A549 (cell line): ENCODE data around the gene ZNF273. TPM values are rescaled to one million over a fixed set of nuclear protein-coding genes. Genes with fewer than 3 reads are reported as not detected.

Experiments
- ATAC-seq, 2 experiments: fragments of 200-7000 bp in 1 of 2; fragments of >200 bp in 1 of 2; cut with Nextera tagmentation in 1 of 2; cut with Tn5 transposase in 1 of 2; 3 replicates each; pipeline versions ENCODE4 v1.8.0 to v1.9.1; 2018 to 2020; ENCODE audit warnings: mild to moderate bottlenecking in 1 of 2, moderate library complexity in 1 of 2
- CTCF ChIA-PET: fragments of 300-600 bp; sonication (Branson Sonifier 250); formaldehyde crosslinking; extraction: SDS; loops from one replicate; lab custom pipeline; 2021; ENCODE audit warnings: antibody characterized with exemption, inconsistent platforms; lab: Yijun Ruan, JAX
- POLR2A ChIA-PET: fragments of 350-600 bp; formaldehyde crosslinking; extraction: SDS; loops from one replicate; lab custom pipeline; 2021; ENCODE audit warnings: antibody characterized with exemption, inconsistent platforms; lab: Yijun Ruan, JAX
- DNase-seq, 2 experiments: peaks; one replicate each; pipeline versions ENCODE4 v3.0.0 to v3.0.0-alpha.2; 2011 to 2016; ENCODE audit warnings: low read depth in 1 of 2, low spot score in 1 of 2
- FAIRE-seq: peaks from 2 replicates; lab custom pipeline; 2011; peaks lifted over from hg19 to GRCh38; lab: Jason Lieb, UNC
- H3K27ac ChIP-seq, 2 experiments: fragments of >200 bp; sonication (Bioruptor Twin); formaldehyde crosslinking; 3 replicates each; pipeline ENCODE4 v1.5.1; 2016 to 2017
- H3K4me1 ChIP-seq: fragments of >200 bp; sonication (Bioruptor Twin); formaldehyde crosslinking; 3 replicates; pipeline ENCODE4 v1.6.1; 2016
- H3K4me2 ChIP-seq: fragments of >200 bp; sonication (Bioruptor Twin); formaldehyde crosslinking; 3 replicates; pipeline ENCODE4 v1.6.1; 2016
- H3K4me3 ChIP-seq: fragments of >200 bp; sonication (Bioruptor Twin); formaldehyde crosslinking; 3 replicates; pipeline ENCODE4 v1.5.1; 2016
- H3K9me3 ChIP-seq: fragments of >200 bp; sonication (Bioruptor Twin); formaldehyde crosslinking; 3 replicates; pipeline ENCODE4 v1.6.1; 2016
- BHLHE40 ChIP-seq: IDR thresholded peaks from 2 replicates; pipeline ENCODE4 v1.6.1; 2012; ENCODE audit warnings: low read depth, low read length, inconsistent platforms
- CBX2 ChIP-seq: fragments of 200-600 bp; sonication (generic); IDR thresholded peaks from 2 replicates; pipeline ENCODE4 v1.6.1; 2016; ENCODE audit warnings: low read depth, mild to moderate bottlenecking, borderline replicate concordance
- CHD4 ChIP-seq: fragments of 200-600 bp; sonication (generic); IDR thresholded peaks from 2 replicates; pipeline ENCODE4 v1.6.1; 2016; ENCODE audit warnings: antibody characterized with exemption, mild to moderate bottlenecking, borderline replicate concordance
- EHF ChIP-seq: fragments of 250-450 bp; sonication (Bioruptor Pico); IDR thresholded peaks from 2 replicates; pipeline ENCODE4 v1.5.0; 2020; ENCODE audit warnings: mild to moderate bottlenecking
- EHMT2 ChIP-seq: fragments of 200-600 bp; sonication (generic); IDR thresholded peaks from 2 replicates; pipeline ENCODE4 v1.6.1; 2016; ENCODE audit warnings: antibody characterized with exemption, low read depth, mild to moderate bottlenecking, moderate library complexity
- EP300 ChIP-seq, 2 experiments: fragments of >200 bp; sonication (Bioruptor Twin); formaldehyde crosslinking; IDR thresholded peaks; 2 replicates in 1 of 2; 3 replicates in 1 of 2; pipeline ENCODE4 v1.6.1; 2016 to 2017
- GATA3 ChIP-seq: IDR thresholded peaks from 2 replicates; pipeline ENCODE4 v1.6.1; 2012; ENCODE audit warnings: borderline replicate concordance
- JUN ChIP-seq, 2 experiments: fragments of >200 bp; sonication (Bioruptor Twin); formaldehyde crosslinking; IDR thresholded peaks; 2 replicates in 1 of 2; 3 replicates in 1 of 2; pipeline ENCODE4 v1.6.1; 2016 to 2017
- JUNB ChIP-seq: fragments of >200 bp; sonication (Bioruptor Twin); formaldehyde crosslinking; IDR thresholded peaks from 2 replicates; pipeline ENCODE4 v1.6.1; 2016
- MYC ChIP-seq: IDR thresholded peaks from 2 replicates; pipeline ENCODE4 v1.6.1; 2012; ENCODE audit warnings: mild to moderate bottlenecking, inconsistent platforms, low read length, improper control_type of control experiment, borderline replicate concordance
- NFE2L2 ChIP-seq: fragments of 150-350 bp; conservative IDR thresholded peaks from 2 replicates; pipeline ENCODE4 v1.6.1; 2014; ENCODE audit warnings: low read length
- PHF8 ChIP-seq: fragments of 200-600 bp; sonication (generic); IDR thresholded peaks from 2 replicates; pipeline ENCODE4 v1.6.1; 2016; ENCODE audit warnings: low read depth, mild to moderate bottlenecking, antibody characterized with exemption, moderate library complexity, borderline replicate concordance
- SREBF2 ChIP-seq: fragments of 450-650 bp; IDR thresholded peaks from 2 replicates; pipeline ENCODE4 v1.6.1; 2014; ENCODE audit warnings: mild to moderate bottlenecking, moderate library complexity
- TFCP2L1 ChIP-seq: fragments of 250-450 bp; sonication (Bioruptor Pico); IDR thresholded peaks from 2 replicates; pipeline ENCODE4 v1.5.0; 2021; ENCODE audit warnings: mild to moderate bottlenecking
- ZFP36 ChIP-seq: fragments of 450-650 bp; IDR thresholded peaks from 2 replicates; pipeline ENCODE4 v1.6.1; 2014; ENCODE audit warnings: borderline replicate concordance; ENCODE audit not compliant: partially characterized antibody
- ZNF302 ChIP-seq: fragments of 250-450 bp; sonication (Bioruptor Pico); IDR thresholded peaks from 2 replicates; pipeline ENCODE4 v1.9.0; 2021; ENCODE audit warnings: inconsistent platforms, mild to moderate bottlenecking, moderate library complexity
- WGBS: methylation state at CpG from one replicate; pipeline ENCODE4 v1.1.6; 2017; ENCODE audit errors: missing lambda C conversion rate; 5-methylcytosine and 5-hydroxymethylcytosine counted together
- polyA plus RNA-seq, 4 experiments: library from polyadenylated mRNA; depleted of rRNA in 3 of 4; stranded (reverse); fragments of >200 nt; fragmentation: RNase III in 1 of 4; extraction: RNeasy Plus Mini Kit Qiagen cat#74134 plus additional on column Dnase treatment in 1 of 4; gene quantifications; 2 replicates in 3 of 4; 3 replicates in 1 of 4; pipeline ENCODE4 v1.2.3, GENCODE V29; 2011 to 2017
- TF ChIP-seq, protein P1 (sequence below): IDR thresholded peaks from 2 replicates; pipeline ENCODE4 v1.6.1; 2012
- TF ChIP-seq, protein P2 (sequence below): fragments of 250-450 bp; sonication (Bioruptor Pico); IDR thresholded peaks from 2 replicates; pipeline ENCODE4 v1.5.0; 2020; ENCODE audit warnings: low read depth, mild to moderate bottlenecking, moderate library complexity
- TF ChIP-seq, protein P3 (sequence below): fragments of 250-450 bp; sonication (Bioruptor Pico); IDR thresholded peaks from 2 replicates; pipeline ENCODE4 v1.5.0; 2021; ENCODE audit warnings: mild to moderate bottlenecking, moderate library complexity, borderline replicate concordance
- TF ChIP-seq, protein P4 (sequence below): fragments of 200-600 bp; sonication (generic); IDR thresholded peaks from 2 replicates; pipeline ENCODE4 v1.6.1; 2016; ENCODE audit warnings: antibody characterized with exemption, mild to moderate bottlenecking, moderate library complexity
- TF ChIP-seq, protein P5 (sequence below): fragments of >200 bp; sonication (Bioruptor Twin); formaldehyde crosslinking; IDR thresholded peaks from 3 replicates; pipeline ENCODE4 v1.5.1; 2016
- TF ChIP-seq, protein P6 (sequence below): fragments of 450-650 bp; IDR thresholded peaks from 2 replicates; pipeline ENCODE4 v1.6.1; 2014; ENCODE audit warnings: antibody characterized with exemption
- TF ChIP-seq, protein P7 (sequence below): fragments of 150-350 bp; IDR thresholded peaks from 2 replicates; pipeline ENCODE4 v1.6.1; 2014; ENCODE audit warnings: low read depth, mild to moderate bottlenecking, low read length

The ZNF273 gene
- polyA plus RNA-seq, 2 of the 4 experiments (the other 2 are of a cell fraction), result 3.1 to 5.2 TPM

DNA sequence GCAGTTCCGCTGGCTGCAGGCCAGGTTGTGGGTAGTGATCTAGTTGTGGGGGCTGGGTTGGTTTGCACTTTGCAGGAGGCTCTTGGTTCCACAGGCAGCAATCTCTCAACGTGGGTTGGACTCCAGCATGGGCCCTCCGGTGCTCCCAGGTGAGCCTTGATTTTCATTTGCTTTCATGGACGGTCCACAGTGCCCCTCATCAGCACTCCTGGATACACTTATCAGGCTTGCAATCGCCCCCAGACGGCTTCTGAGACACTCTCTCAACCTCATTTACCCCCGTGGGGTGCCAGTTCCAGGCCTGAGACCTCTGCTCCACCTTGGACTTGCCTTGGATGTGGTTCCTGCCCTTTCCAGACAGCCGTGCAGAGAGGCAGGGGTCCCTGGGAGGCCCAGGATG is 31.3 kb upstream of the ZNF273 start (continued):
- TF ChIP-seq, protein P1, sequence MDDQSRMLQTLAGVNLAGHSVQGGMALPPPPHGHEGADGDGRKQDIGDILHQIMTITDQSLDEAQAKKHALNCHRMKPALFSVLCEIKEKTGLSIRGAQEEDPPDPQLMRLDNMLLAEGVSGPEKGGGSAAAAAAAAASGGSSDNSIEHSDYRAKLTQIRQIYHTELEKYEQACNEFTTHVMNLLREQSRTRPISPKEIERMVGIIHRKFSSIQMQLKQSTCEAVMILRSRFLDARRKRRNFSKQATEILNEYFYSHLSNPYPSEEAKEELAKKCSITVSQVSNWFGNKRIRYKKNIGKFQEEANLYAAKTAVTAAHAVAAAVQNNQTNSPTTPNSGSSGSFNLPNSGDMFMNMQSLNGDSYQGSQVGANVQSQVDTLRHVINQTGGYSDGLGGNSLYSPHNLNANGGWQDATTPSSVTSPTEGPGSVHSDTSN, result no peak
- no peak for TF ChIP-seq NFE2L2

DNA sequence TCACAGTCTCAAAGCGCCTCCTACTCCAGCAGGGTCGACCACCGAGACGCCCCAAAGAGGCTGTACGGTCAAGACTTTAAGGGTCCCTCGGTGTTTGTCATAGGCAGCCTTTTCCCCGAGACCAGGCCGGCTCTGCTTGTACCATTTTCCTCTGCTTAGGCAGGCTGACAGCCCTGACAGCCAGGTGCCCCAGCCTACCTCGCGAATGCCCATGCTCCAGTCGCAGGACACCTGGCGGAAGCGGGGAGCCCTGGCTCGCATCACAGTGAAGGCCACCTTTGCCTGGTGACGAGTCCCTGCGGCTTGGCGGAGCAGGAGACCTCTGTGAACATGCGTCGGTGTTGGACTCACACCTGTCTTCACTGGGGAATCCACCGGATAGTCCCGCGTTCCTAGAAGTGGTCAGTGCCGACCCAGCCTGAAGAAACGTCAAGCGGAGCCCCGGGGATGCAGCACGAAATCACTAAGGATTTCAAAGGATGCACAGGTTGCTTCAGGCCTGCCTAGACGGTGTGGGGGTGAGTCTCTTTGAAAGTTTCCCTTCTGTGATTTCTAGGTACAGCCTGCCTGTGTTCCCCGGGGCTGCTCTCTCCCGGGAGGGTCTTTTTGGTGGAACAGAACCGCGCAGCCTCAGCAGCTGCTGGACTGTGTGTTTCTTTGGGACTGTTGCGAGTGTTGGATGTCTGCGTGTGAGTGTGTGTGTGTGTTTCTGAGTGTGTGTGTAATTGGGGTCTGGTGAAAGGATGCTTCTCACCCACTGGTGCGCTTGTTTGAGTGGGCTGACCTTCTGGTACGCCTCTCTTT is 30.5 kb upstream of the ZNF273 start:
- ATAC-seq, result no peak
- CTCF ChIA-PET, result no interaction called here
- no peaks in the 10 kb centered on the region for H3K4me1 ChIP-seq
- TF ChIP-seq ZFP36 (no peak), ZNF302 (CRISPR knock-in tag) (no peak), GATA3 (no peak), CBX2 (no peak), JUNB (no peak), TFCP2L1 (CRISPR knock-in tag) (no peak), MYC (no peak), EHF (CRISPR knock-in tag) (no peak), EP300 (IDR thresholded peaks at IDR 0.05) (no peak)
- TF ChIP-seq, protein P2, sequence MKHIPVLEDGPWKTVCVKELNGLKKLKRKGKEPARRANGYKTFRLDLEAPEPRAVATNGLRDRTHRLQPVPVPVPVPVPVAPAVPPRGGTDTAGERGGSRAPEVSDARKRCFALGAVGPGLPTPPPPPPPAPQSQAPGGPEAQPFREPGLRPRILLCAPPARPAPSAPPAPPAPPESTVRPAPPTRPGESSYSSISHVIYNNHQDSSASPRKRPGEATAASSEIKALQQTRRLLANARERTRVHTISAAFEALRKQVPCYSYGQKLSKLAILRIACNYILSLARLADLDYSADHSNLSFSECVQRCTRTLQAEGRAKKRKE (CRISPR knock-in tag), result no peak
- TF ChIP-seq, protein P3, sequence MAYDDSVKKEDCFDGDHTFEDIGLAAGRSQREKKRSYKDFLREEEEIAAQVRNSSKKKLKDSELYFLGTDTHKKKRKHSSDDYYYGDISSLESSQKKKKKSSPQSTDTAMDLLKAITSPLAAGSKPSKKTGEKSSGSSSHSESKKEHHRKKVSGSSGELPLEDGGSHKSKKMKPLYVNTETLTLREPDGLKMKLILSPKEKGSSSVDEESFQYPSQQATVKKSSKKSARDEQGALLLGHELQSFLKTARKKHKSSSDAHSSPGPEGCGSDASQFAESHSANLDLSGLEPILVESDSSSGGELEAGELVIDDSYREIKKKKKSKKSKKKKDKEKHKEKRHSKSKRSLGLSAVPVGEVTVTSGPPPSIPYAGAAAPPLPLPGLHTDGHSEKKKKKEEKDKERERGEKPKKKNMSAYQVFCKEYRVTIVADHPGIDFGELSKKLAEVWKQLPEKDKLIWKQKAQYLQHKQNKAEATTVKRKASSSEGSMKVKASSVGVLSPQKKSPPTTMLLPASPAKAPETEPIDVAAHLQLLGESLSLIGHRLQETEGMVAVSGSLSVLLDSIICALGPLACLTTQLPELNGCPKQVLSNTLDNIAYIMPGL (CRISPR knock-in tag), result no peak
- TF ChIP-seq, protein P4, sequence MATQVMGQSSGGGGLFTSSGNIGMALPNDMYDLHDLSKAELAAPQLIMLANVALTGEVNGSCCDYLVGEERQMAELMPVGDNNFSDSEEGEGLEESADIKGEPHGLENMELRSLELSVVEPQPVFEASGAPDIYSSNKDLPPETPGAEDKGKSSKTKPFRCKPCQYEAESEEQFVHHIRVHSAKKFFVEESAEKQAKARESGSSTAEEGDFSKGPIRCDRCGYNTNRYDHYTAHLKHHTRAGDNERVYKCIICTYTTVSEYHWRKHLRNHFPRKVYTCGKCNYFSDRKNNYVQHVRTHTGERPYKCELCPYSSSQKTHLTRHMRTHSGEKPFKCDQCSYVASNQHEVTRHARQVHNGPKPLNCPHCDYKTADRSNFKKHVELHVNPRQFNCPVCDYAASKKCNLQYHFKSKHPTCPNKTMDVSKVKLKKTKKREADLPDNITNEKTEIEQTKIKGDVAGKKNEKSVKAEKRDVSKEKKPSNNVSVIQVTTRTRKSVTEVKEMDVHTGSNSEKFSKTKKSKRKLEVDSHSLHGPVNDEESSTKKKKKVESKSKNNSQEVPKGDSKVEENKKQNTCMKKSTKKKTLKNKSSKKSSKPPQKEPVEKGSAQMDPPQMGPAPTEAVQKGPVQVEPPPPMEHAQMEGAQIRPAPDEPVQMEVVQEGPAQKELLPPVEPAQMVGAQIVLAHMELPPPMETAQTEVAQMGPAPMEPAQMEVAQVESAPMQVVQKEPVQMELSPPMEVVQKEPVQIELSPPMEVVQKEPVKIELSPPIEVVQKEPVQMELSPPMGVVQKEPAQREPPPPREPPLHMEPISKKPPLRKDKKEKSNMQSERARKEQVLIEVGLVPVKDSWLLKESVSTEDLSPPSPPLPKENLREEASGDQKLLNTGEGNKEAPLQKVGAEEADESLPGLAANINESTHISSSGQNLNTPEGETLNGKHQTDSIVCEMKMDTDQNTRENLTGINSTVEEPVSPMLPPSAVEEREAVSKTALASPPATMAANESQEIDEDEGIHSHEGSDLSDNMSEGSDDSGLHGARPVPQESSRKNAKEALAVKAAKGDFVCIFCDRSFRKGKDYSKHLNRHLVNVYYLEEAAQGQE, result no peak
- H3K27ac ChIP-seq, result no peak overlapping the region
- H3K4me3 ChIP-seq, result no peak overlapping the region
- H3K4me2 ChIP-seq, result no peak overlapping the region
- no peak for DNase-seq
- POLR2A ChIA-PET, result no interaction called here
- H3K9me3 ChIP-seq, result peaks cover 4% of the 10 kb centered on the region; the same call in 2 of the 3 replicates
- WGBS, result 37% methylated on average over 24 of the region's 36 CpGs
- FAIRE-seq, result no peak

DNA sequence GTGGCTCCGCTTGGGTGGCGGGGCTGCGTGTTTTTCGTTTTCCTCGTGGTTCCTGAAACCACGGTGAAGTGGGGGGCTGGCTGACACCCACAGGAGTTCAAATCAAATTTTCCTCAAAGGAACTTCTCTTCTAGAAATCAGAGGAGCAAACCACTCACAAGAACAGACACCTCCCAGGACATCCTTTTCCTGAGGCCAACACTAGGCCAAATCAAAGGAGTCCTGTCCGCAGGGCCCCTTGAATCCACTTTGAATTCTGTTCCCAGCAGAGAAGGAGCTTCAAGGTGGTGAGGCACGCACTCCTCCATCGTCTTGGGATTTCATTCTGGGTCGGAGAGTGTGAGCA is 29.9 kb upstream of the ZNF273 start:
- POLR2A ChIA-PET, result no interaction called here
- Histone ChIP-seq H3K9me3 (peaks cover 8% of the 10 kb centered on the region; the same call in 2 of the 3 replicates), H3K4me1 (no peaks in the 10 kb centered on the region), H3K27ac (no peak overlapping the region), H3K4me2 (no peak overlapping the region), H3K4me3 (no peak overlapping the region)
- DNase-seq, result no peak
- CTCF ChIA-PET, result no interaction called here
- WGBS, result 43% methylated on average over 10 of the region's 10 CpGs
- FAIRE-seq, result no peak
- ATAC-seq, result no peak
- no peak for TF ChIP-seq ZFP36
- no peak for TF ChIP-seq EHF (CRISPR knock-in tag)
- TF ChIP-seq GATA3, result no peak
- no peak for TF ChIP-seq EHMT2
- no peak for TF ChIP-seq CHD4
- TF ChIP-seq, protein P5, sequence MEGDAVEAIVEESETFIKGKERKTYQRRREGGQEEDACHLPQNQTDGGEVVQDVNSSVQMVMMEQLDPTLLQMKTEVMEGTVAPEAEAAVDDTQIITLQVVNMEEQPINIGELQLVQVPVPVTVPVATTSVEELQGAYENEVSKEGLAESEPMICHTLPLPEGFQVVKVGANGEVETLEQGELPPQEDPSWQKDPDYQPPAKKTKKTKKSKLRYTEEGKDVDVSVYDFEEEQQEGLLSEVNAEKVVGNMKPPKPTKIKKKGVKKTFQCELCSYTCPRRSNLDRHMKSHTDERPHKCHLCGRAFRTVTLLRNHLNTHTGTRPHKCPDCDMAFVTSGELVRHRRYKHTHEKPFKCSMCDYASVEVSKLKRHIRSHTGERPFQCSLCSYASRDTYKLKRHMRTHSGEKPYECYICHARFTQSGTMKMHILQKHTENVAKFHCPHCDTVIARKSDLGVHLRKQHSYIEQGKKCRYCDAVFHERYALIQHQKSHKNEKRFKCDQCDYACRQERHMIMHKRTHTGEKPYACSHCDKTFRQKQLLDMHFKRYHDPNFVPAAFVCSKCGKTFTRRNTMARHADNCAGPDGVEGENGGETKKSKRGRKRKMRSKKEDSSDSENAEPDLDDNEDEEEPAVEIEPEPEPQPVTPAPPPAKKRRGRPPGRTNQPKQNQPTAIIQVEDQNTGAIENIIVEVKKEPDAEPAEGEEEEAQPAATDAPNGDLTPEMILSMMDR, result no peak
- TF ChIP-seq SREBF2, result no peak
- TF ChIP-seq, protein P6, sequence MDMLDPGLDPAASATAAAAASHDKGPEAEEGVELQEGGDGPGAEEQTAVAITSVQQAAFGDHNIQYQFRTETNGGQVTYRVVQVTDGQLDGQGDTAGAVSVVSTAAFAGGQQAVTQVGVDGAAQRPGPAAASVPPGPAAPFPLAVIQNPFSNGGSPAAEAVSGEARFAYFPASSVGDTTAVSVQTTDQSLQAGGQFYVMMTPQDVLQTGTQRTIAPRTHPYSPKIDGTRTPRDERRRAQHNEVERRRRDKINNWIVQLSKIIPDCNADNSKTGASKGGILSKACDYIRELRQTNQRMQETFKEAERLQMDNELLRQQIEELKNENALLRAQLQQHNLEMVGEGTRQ, result no peak
- TF ChIP-seq, protein P7, sequence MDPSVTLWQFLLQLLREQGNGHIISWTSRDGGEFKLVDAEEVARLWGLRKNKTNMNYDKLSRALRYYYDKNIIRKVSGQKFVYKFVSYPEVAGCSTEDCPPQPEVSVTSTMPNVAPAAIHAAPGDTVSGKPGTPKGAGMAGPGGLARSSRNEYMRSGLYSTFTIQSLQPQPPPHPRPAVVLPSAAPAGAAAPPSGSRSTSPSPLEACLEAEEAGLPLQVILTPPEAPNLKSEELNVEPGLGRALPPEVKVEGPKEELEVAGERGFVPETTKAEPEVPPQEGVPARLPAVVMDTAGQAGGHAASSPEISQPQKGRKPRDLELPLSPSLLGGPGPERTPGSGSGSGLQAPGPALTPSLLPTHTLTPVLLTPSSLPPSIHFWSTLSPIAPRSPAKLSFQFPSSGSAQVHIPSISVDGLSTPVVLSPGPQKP, result no peak
- no peak for TF ChIP-seq BHLHE40
- TF ChIP-seq JUN (IDR thresholded peaks at IDR 0.05), result no peak
- no peak for TF ChIP-seq PHF8
